ENCODE data around the gene VEZT. TPM values are rescaled to one million over a fixed set of nuclear protein-coding genes. Genes with fewer than 3 reads are reported as not detected.

The VEZT gene
- total RNA-seq, 1 experiment from 2014 or later: 107 TPM

DNA sequence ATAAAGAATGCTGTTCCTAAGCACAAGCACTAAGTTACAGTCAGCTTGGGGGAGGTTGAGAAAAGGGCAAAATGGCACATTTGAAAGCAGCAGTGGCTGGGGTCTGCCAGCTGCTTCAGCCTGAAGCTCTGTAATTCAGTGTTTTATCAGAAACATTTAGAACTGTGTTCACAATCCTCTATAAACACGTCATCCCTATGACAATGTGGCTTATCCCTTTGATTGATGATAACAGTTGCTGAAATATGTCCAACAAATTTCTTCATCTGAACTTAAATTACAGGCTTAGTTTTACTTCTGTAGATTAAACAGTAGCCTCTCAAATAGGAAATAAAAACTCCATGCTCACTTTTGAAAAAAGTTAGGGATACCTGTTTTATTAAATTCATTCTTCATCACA is 108.8 kb downstream of the VEZT start:
- H3K36me3 ChIP-seq (ENCODE audit: insufficient read depth, low read length, poor library complexity, severe bottlenecking): no peaks in the 10 kb centered on the region
- H3K9me3 ChIP-seq (ENCODE audit: low read depth, low read length, poor library complexity, severe bottlenecking): no peaks in the 10 kb centered on the region
- POLR2A ChIA-PET (ENCODE audit: low non-redundant PET): no interaction called here
- no TSS peak for BruUV-seq (replicated peaks)
- H3K4me3 ChIP-seq (ENCODE audit: low read depth, low read length, poor library complexity, severe bottlenecking): no peak overlapping the region
- H3K27me3 ChIP-seq (replicated peaks; ENCODE audit: insufficient read depth, low read depth, low read length, poor library complexity): no peaks in the 10 kb centered on the region
- no peak overlapping the region for H3K27ac ChIP-seq (ENCODE audit: low read depth, low read length, poor library complexity, severe bottlenecking)
- no peak for DNase-seq (ENCODE audit: low spot score)
- intact Hi-C loops (cut with micrococcal nuclease; ENCODE audit: unreplicated experiment): no loop called here
- TF ChIP-seq EZH2 (IDR thresholded peaks at IDR 0.05; ENCODE audit: borderline replicate concordance, low read depth, low read length, poor library complexity, severe bottlenecking): no peak
- TF ChIP-seq CTCF (conservative IDR thresholded peaks at IDR 0.05; ENCODE audit: low read depth, low read length): no peak
- peaks cover 14% of the 10 kb centered on the region for H3K4me1 ChIP-seq (ENCODE audit: insufficient read depth, low read length, poor library complexity, severe bottlenecking)
- CTCF ChIA-PET: interaction anchor here (0.5 kb wide), 1 partner anchor 101 kb away, joined by 8 read pairs; no protein-coding TSS in a partner anchor

DNA sequence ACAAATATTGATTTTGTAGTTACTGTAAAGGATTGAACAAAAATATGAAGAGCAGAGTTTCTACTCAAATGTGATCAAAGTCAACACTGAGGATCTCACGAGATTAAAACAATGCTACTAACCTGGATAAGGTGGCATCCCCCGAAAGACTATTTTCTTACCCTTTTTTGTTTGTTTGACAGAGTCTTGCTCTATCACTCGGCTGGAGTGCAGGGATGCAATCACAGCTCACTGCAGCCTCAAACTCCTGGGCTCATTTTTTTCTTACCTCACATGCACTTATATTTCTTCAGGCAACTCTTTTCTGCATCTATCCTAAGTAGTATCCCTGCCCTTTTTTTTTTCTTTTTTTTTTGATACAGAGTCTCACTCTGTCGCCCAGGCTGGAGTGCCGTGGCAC is 109.2 kb downstream of the VEZT start:
- CTCF ChIA-PET: no interaction called here
- no peak overlapping the region for H3K27ac ChIP-seq (ENCODE audit: low read depth, low read length, poor library complexity, severe bottlenecking)
- no peaks in the 10 kb centered on the region for H3K36me3 ChIP-seq (ENCODE audit: insufficient read depth, low read length, poor library complexity, severe bottlenecking)
- TF ChIP-seq EZH2 (IDR thresholded peaks at IDR 0.05; ENCODE audit: borderline replicate concordance, low read depth, low read length, poor library complexity, severe bottlenecking): no peak
- TF ChIP-seq CTCF (conservative IDR thresholded peaks at IDR 0.05; ENCODE audit: low read depth, low read length): no peak
- H3K9me3 ChIP-seq (ENCODE audit: low read depth, low read length, poor library complexity, severe bottlenecking): no peaks in the 10 kb centered on the region
- no peak overlapping the region for H3K4me3 ChIP-seq (ENCODE audit: low read depth, low read length, poor library complexity, severe bottlenecking)
- POLR2A ChIA-PET (ENCODE audit: low non-redundant PET): no interaction called here
- no TSS peak for BruUV-seq (replicated peaks)
- DNase-seq (ENCODE audit: low spot score): no peak
- intact Hi-C loops (cut with micrococcal nuclease; ENCODE audit: unreplicated experiment): no loop called here
- H3K27me3 ChIP-seq (replicated peaks; ENCODE audit: insufficient read depth, low read depth, low read length, poor library complexity): no peaks in the 10 kb centered on the region
- H3K4me1 ChIP-seq (ENCODE audit: insufficient read depth, low read length, poor library complexity, severe bottlenecking): peaks cover 12% of the 10 kb centered on the region

DNA sequence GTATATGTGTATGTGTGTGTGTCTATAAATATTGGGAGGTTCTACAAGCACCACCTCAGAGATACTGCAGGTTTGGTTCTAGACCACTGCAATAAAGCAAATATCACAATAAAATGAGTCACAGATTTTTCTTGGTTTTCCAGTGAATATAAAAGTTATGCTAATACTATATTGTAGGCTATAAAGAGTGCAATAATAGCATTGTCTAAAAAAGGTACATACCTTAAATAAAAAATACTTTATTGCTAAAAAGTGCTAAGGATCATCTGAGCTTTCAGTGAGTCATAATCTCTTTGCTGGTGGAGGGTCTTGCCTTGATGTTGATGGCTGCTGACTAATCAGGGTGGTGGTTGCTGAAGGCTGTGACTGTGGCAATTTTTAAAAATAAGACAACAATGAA is 111.1 kb downstream of the VEZT start:
- TF ChIP-seq EZH2 (IDR thresholded peaks at IDR 0.05; ENCODE audit: borderline replicate concordance, low read depth, low read length, poor library complexity, severe bottlenecking) (no peak), CTCF (conservative IDR thresholded peaks at IDR 0.05; ENCODE audit: low read depth, low read length) (no peak)
- POLR2A ChIA-PET (ENCODE audit: low non-redundant PET): no interaction called here
- intact Hi-C loops (cut with micrococcal nuclease; ENCODE audit: unreplicated experiment): no loop called here

More for the DNA sequence above, 111.1 kb downstream of the VEZT start:
- CTCF ChIA-PET: no interaction called here
- no peak overlapping the region for H3K4me3 ChIP-seq (ENCODE audit: low read depth, low read length, poor library complexity, severe bottlenecking)
- H3K9me3 ChIP-seq (ENCODE audit: low read depth, low read length, poor library complexity, severe bottlenecking): no peaks in the 10 kb centered on the region
- H3K27ac ChIP-seq (ENCODE audit: low read depth, low read length, poor library complexity, severe bottlenecking): no peak overlapping the region
- DNase-seq (ENCODE audit: low spot score): no peak
- peaks cover 7% of the 10 kb centered on the region for H3K4me1 ChIP-seq (ENCODE audit: insufficient read depth, low read length, poor library complexity, severe bottlenecking)
- H3K27me3 ChIP-seq (replicated peaks; ENCODE audit: insufficient read depth, low read depth, low read length, poor library complexity): no peaks in the 10 kb centered on the region
- no TSS peak for BruUV-seq (replicated peaks)
- H3K36me3 ChIP-seq (ENCODE audit: insufficient read depth, low read length, poor library complexity, severe bottlenecking): no peaks in the 10 kb centered on the region

All from A673 (cell line).